HEK293T (cell line): Measurements from ENCODE around the gene RMI1.

Experiments
- CTCF ChIA-PET: fragments of 350-600 bp; formaldehyde crosslinking; extraction: SDS; loops from one replicate; lab custom pipeline; 2021; ENCODE audit warnings: antibody characterized with exemption, inconsistent platforms; lab: Yijun Ruan, JAX
- POLR2A ChIA-PET: fragments of 350-600 bp; formaldehyde crosslinking; extraction: SDS; loops from one replicate; lab custom pipeline; 2020; ENCODE audit warnings: antibody characterized with exemption, inconsistent platforms; lab: Yijun Ruan, JAX
- DNase-seq: peaks from one replicate; pipeline ENCODE4 v3.0.0; 2012; ENCODE audit warnings: mixed read lengths; ENCODE audit errors: extremely low spot score
- ARNT ChIP-seq: fragments of 450-650 bp; IDR thresholded peaks from 2 replicates; pipeline ENCODE4 v1.6.1; 2017; ENCODE audit warnings: mild to moderate bottlenecking
- BHLHE40 ChIP-seq: fragments of 450-650 bp; IDR thresholded peaks from 2 replicates; pipeline ENCODE4 v1.6.1; 2016; ENCODE audit warnings: mild to moderate bottlenecking, moderate library complexity, borderline replicate concordance
- CTBP1 ChIP-seq: fragments of 450-650 bp; IDR thresholded peaks from 2 replicates; pipeline ENCODE4 v1.6.1; 2016; ENCODE audit warnings: borderline replicate concordance
- ELF4 ChIP-seq: fragments of 450-650 bp; IDR thresholded peaks from 2 replicates; pipeline ENCODE4 v1.6.1; 2017; ENCODE audit warnings: antibody characterized with exemption
- FOXA1 ChIP-seq: fragments of 450-650 bp; IDR thresholded peaks from 2 replicates; pipeline ENCODE4 v1.6.1; 2016; ENCODE audit warnings: mild to moderate bottlenecking
- FOXK2 ChIP-seq: fragments of 450-650 bp; IDR thresholded peaks from 2 replicates; pipeline ENCODE4 v1.6.1; 2016; ENCODE audit warnings: mild to moderate bottlenecking
- FOXM1 ChIP-seq: fragments of 450-650 bp; IDR thresholded peaks from 2 replicates; pipeline ENCODE4 v1.6.1; 2017; ENCODE audit warnings: mild to moderate bottlenecking, borderline replicate concordance
- HDGF ChIP-seq: fragments of 450-650 bp; IDR thresholded peaks from 2 replicates; pipeline ENCODE4 v1.6.1; 2017; ENCODE audit warnings: antibody characterized with exemption, borderline replicate concordance
- L3MBTL2 ChIP-seq: fragments of 450-650 bp; conservative IDR thresholded peaks from 2 replicates; pipeline ENCODE4 v1.6.1; 2016; ENCODE audit warnings: mild to moderate bottlenecking
- LEF1 ChIP-seq: fragments of 450-650 bp; IDR thresholded peaks from 2 replicates; pipeline ENCODE4 v1.6.1; 2017; ENCODE audit warnings: mild to moderate bottlenecking, borderline replicate concordance
- NFRKB ChIP-seq: fragments of 450-650 bp; IDR thresholded peaks from 2 replicates; pipeline ENCODE4 v1.6.1; 2016; ENCODE audit warnings: mild to moderate bottlenecking, moderate library complexity
- PKNOX1 ChIP-seq: fragments of 450-650 bp; IDR thresholded peaks from 2 replicates; pipeline ENCODE4 v1.6.1; 2016
- SP1 ChIP-seq: fragments of 450-650 bp; IDR thresholded peaks from 2 replicates; pipeline ENCODE4 v1.6.1; 2017
- SUZ12 ChIP-seq: fragments of 450-650 bp; IDR thresholded peaks from 2 replicates; pipeline ENCODE4 v1.6.1; 2016; ENCODE audit warnings: mild to moderate bottlenecking
- TARDBP ChIP-seq: fragments of 450-650 bp; IDR thresholded peaks from 2 replicates; pipeline ENCODE4 v1.6.1; 2016
- ZNF384 ChIP-seq: fragments of 450-650 bp; IDR thresholded peaks from 2 replicates; pipeline ENCODE4 v1.6.1; 2016

RMI1 gene

GRCh38 chr9:83992407-83992806, 11.8 kb downstream of the RMI1 start:
- no peak for TF ChIP-seq PKNOX1
- ChIA-PET CTCF (no interaction called here), POLR2A (no interaction called here)
- no peak for DNase-seq

- POLR2A ChIA-PET = no interaction called here
- DNase-seq = no peak
- CTCF ChIA-PET = no interaction called here
- TF ChIP-seq LEF1 = no peak
- no peak for TF ChIP-seq L3MBTL2
- TF ChIP-seq ELF4 = no peak
- no peak for TF ChIP-seq ARNT
- TF ChIP-seq TARDBP = no peak
- no peak for TF ChIP-seq SP1
- TF ChIP-seq ZNF384 = no peak
- no peak for TF ChIP-seq FOXK2
- no peak for TF ChIP-seq FOXM1
- no peak for TF ChIP-seq NFRKB
- no peak for TF ChIP-seq FOXA1
- no peak for TF ChIP-seq PKNOX1
These were observed 12.3 kb downstream of the RMI1 start for GRCh38 chr9:83992901-83993300.

DNA sequence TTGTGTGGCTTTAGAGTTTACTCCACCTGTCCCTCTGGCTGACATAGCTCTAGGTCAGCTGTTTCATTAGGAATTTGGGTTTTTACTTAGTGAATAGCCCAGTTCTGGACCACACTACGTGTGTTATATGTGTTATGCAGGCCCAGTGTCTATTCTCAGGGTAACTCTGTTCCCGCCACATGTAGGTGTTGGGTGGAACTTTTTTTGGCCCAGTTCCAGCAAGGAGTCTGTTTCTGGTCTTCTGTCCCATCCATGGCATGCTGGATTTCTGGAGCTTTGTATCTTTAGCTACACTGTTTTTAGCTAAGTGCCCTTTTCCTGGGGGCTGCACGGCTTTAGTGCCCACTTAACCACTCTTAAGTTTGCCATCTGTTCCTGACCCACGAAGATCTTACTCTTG, 15.5 kb downstream of the RMI1 start:
- CTCF ChIA-PET = no interaction called here
- TF ChIP-seq L3MBTL2 (no peak), ELF4 (no peak), BHLHE40 (no peak), LEF1 (no peak), SP1 (no peak), NFRKB (no peak), ARNT (no peak), CTBP1 (no peak), ZNF384 (no peak), TARDBP (no peak), HDGF (no peak), FOXM1 (no peak), FOXK2 (no peak), FOXA1 (no peak)
- POLR2A ChIA-PET = interaction anchor here (0.8 kb wide), 1 partner anchor 16 kb away, joined by 3 read pairs; the partner anchor contains the start of gene HNRNPK
- no peak for DNase-seq

DNA sequence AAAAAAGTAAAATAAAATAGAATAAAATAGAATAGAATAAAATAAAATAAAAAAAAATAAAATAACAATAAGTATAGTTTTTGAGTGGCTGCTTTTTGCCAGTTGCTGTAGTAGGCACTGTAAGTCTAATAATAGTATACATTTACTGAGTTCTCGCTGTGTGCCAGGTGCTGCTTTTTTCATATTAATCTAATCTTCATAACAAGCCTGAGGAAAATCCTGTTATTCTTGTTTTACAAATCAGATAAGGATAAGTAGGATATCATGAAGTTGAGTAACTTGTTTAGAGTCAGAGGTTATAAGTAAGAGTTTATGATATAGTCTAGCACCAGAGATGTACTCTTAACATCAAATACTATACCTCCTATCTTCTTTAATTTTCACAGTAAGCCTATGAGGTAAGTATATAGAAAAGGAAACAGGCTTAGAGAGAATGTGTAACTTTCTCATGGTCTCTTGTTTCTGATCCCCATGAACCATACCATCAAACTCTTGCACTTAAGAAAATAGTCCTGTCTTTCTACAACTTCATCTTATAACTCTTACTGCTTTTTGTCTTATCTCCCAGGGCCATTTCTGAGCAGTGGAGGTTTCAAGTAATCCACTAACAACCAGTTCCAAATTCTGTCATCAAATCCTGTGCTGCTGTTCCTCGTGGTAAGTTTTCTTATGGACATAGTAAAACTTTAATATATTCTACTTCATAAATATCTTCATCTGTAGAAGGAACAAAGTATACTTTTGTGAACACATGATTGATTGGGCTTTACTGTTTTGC, 18.7 kb downstream of the RMI1 start:
- CTCF ChIA-PET = no interaction called here
- TF ChIP-seq FOXM1 = no peak
- no peak for TF ChIP-seq ARNT
- no peak for TF ChIP-seq HDGF
- no peak for TF ChIP-seq FOXK2
- POLR2A ChIA-PET = no interaction called here
- no peak for DNase-seq

GRCh38 chr9:84000186-84000585, 19.6 kb downstream of the RMI1 start:
- POLR2A ChIA-PET = no interaction called here
- DNase-seq = no peak
- TF ChIP-seq FOXM1 = no peak
- no peak for TF ChIP-seq FOXA1
- no peak for TF ChIP-seq TARDBP
- no peak for TF ChIP-seq L3MBTL2
- no peak for TF ChIP-seq SUZ12
- no peak for TF ChIP-seq SP1
- TF ChIP-seq BHLHE40 = no peak
- no peak for TF ChIP-seq LEF1
- no peak for TF ChIP-seq FOXK2
- no peak for TF ChIP-seq ARNT
- no peak for TF ChIP-seq ZNF384
- TF ChIP-seq HDGF = no peak
- TF ChIP-seq ELF4 = no peak
- no peak for TF ChIP-seq NFRKB
- TF ChIP-seq PKNOX1 = no peak
- CTCF ChIA-PET = no interaction called here

GRCh38 chr9:84001621-84002020, 21.0 kb downstream of the RMI1 start:
- TF ChIP-seq PKNOX1 (no peak), FOXM1 (no peak), FOXA1 (no peak), TARDBP (no peak), NFRKB (no peak), L3MBTL2 (no peak), ARNT (no peak), LEF1 (no peak), FOXK2 (no peak), HDGF (no peak), ELF4 (no peak), SUZ12 (no peak), CTBP1 (no peak), ZNF384 (no peak), SP1 (no peak), BHLHE40 (no peak)
- POLR2A ChIA-PET = no interaction called here
- CTCF ChIA-PET = no interaction called here
- no peak for DNase-seq
